ENCODE results near the gene PARVB.

Gene PARVB

DNA sequence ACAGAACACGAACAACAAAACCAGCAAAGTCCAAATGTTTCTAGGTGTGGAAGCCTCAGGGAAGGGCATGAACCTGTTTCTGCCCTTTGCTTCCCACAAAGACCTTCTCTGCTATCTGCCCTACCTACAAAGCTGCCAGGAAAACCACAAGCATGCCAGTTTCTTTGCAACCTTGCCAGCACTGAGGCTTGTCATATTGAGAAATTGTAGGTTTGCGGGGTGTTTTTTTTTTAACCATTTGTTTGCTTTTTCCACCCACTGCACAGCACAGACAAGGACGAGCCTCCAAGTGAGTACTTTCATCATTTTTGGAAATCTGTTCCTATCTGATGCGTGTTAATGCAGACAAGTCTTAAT lies 169.4 kb downstream of the PARVB start:
- DNase-seq: no peak
- TF ChIP-seq, protein P1, sequence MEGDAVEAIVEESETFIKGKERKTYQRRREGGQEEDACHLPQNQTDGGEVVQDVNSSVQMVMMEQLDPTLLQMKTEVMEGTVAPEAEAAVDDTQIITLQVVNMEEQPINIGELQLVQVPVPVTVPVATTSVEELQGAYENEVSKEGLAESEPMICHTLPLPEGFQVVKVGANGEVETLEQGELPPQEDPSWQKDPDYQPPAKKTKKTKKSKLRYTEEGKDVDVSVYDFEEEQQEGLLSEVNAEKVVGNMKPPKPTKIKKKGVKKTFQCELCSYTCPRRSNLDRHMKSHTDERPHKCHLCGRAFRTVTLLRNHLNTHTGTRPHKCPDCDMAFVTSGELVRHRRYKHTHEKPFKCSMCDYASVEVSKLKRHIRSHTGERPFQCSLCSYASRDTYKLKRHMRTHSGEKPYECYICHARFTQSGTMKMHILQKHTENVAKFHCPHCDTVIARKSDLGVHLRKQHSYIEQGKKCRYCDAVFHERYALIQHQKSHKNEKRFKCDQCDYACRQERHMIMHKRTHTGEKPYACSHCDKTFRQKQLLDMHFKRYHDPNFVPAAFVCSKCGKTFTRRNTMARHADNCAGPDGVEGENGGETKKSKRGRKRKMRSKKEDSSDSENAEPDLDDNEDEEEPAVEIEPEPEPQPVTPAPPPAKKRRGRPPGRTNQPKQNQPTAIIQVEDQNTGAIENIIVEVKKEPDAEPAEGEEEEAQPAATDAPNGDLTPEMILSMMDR (IDR thresholded peaks at IDR 0.05; ENCODE audit: low read depth, low read length): no peak
- H3K9me3 ChIP-seq: no peaks in the 10 kb centered on the region
- H3K36me3 ChIP-seq: no peaks in the 10 kb centered on the region
- no peak overlapping the region for H3K4me3 ChIP-seq (ENCODE audit: low read depth, low read length)
- no peaks in the 10 kb centered on the region for H3K4me1 ChIP-seq
- no peaks in the 10 kb centered on the region for H3K27me3 ChIP-seq

DNA sequence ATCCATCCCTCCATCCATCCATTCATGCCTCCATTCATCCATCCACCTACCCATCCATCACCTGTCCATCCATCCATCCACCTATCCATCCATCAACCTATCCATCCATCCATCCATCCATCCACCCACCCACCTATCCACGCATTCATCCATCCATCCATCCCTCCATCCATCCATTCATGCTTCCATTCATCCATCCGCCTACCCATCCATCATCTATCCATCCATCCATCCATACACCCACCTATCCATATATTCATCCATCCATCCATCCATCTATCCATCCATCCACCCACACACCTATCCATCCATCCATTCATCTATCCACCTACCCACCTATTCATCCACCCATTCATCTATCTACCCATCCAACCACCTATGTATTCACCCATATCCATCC lies 170.5 kb downstream of the PARVB start:
- TF ChIP-seq, protein P1 (IDR thresholded peaks at IDR 0.05; ENCODE audit: low read depth, low read length): no peak
- no peak for DNase-seq
- Histone ChIP-seq H3K27me3 (no peaks in the 10 kb centered on the region), H3K36me3 (no peaks in the 10 kb centered on the region), H3K4me3 (ENCODE audit: low read depth, low read length) (no peak overlapping the region), H3K4me1 (no peaks in the 10 kb centered on the region), H3K9me3 (no peaks in the 10 kb centered on the region)

DNA sequence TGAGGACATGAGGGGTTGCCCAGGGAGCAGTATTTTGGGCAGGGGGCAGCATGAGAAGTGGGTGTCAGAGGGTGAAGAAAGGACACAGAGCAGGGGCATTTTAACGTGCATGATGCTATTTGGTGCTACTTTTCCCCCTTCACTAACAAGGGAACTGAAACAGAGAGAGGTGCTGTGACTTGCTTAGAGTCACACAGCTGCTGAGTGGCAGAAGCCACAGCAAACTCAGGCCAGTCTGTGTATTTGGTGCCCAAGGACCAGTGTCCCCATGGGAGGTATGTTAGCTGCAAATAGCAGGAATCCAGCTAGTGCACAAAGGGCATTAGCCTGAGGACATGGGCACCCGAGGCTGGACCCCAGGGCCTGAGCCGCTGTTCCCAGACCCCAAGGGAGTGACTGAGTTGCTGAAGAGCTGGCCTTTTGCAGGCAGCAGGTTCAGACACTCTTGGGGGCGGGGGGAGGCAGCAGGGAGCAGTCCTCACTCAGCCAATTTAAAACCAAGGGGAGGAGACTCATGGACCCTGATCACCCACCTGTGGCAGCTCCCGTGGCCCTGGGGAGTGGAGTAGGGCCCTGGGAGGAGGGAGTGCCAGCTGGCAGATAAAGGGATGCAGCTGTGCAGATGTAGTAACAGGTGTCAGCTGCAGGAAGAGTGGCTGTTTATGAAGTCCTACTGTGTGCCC lies 171.2 kb downstream of the PARVB start:
- Histone ChIP-seq H3K36me3 (no peaks in the 10 kb centered on the region), H3K27me3 (no peaks in the 10 kb centered on the region), H3K4me1 (no peaks in the 10 kb centered on the region), H3K4me3 (ENCODE audit: low read depth, low read length) (no peak overlapping the region), H3K9me3 (no peaks in the 10 kb centered on the region)
- TF ChIP-seq, protein P1 (IDR thresholded peaks at IDR 0.05; ENCODE audit: low read depth, low read length): no peak
- no peak for DNase-seq

DNA sequence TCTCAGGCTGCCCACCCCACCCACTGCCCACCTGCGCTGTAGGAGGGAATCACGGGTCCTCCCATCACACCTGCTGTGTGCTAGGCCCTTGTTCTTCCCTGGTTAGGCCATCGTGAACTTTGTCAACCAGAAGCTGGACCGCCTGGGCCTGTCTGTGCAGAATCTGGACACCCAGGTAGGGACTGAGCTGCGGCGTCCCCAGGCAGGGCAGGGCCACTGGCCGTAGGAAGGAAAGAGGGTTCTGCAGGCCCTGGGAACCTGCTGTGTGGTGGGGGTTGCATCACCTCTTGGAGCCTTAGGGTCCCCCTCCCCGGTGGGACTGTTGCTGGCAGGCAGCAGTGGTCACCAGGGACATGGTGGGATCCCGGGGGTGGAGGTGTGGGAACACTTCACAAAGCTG lies 172.1 kb downstream of the PARVB start:
- no peaks in the 10 kb centered on the region for H3K27me3 ChIP-seq
- DNase-seq: no peak

DNA sequence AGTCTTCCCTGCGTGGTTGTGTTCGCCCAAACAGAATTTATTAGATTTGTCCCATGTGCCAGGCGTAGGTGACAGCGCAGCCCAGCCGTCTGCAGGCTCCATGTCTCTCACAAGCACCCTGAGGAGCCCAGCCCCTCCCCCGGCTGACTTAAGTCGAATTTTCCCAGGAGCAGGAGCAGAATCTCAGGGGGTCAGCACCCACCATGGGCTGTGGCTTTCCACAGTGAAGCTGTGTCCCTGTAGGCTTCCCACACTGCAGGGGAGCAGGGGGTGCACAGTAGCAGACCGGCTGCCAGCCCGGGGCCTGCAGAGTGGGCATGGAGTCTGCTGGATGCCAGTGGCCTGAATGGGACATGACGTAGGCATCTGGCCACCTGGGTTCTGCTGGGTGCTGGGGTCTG lies 172.6 kb downstream of the PARVB start:
- no peaks in the 10 kb centered on the region for H3K9me3 ChIP-seq
- H3K4me3 ChIP-seq (ENCODE audit: low read depth, low read length): no peak overlapping the region
- TF ChIP-seq, protein P1 (IDR thresholded peaks at IDR 0.05; ENCODE audit: low read depth, low read length): no peak
- H3K4me1 ChIP-seq: no peaks in the 10 kb centered on the region
- no peaks in the 10 kb centered on the region for H3K27me3 ChIP-seq
- H3K36me3 ChIP-seq: no peaks in the 10 kb centered on the region
- no peak for DNase-seq

More for the DNA sequence above, 172.1 kb downstream of the PARVB start:
- Histone ChIP-seq H3K4me3 (ENCODE audit: low read depth, low read length) (no peak overlapping the region), H3K9me3 (no peaks in the 10 kb centered on the region), H3K4me1 (no peaks in the 10 kb centered on the region), H3K36me3 (no peaks in the 10 kb centered on the region)
- TF ChIP-seq, protein P1 (IDR thresholded peaks at IDR 0.05; ENCODE audit: low read depth, low read length): no peak

DNA sequence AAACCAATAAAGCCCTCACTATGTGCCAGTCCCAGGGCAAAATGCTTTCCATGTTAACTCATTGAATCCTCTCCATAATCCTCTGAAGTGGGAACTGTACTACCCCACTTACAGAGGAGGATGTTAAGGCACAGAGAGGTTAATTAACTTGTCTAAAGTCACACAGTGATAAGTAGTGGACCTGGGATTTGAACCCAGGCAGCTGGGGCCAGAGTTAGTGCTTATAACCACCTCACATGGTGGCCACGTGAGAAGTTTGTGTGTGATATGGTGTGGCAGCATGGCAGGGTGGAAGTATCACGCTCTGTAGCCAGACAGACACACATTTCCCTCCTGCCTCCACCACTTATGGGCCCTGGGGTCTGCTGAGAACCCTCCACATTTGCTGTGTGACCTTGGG lies 173.2 kb downstream of the PARVB start:
- DNase-seq: no peak
- Histone ChIP-seq H3K4me3 (ENCODE audit: low read depth, low read length) (no peak overlapping the region), H3K36me3 (no peaks in the 10 kb centered on the region), H3K9me3 (no peaks in the 10 kb centered on the region), H3K27me3 (no peaks in the 10 kb centered on the region), H3K4me1 (no peaks in the 10 kb centered on the region)
- TF ChIP-seq, protein P1 (IDR thresholded peaks at IDR 0.05; ENCODE audit: low read depth, low read length): no peak
